GM23248 (cell line): ENCODE results near the gene KRTAP5-1.

Experiments used
- EZH2 ChIP-seq: fragments of 200-600 bp; sonication (generic); IDR thresholded peaks from 2 replicates; pipeline ENCODE4 v1.6.1; 2018; ENCODE audit warnings: antibody characterized with exemption, mild to moderate bottlenecking; ENCODE audit not compliant: insufficient read depth, poor library complexity, severe bottlenecking
- EZH2phosphoT487 ChIP-seq: fragments of 200-600 bp; sonication (generic); IDR thresholded peaks from 2 replicates; pipeline ENCODE4 v1.6.1; 2018; ENCODE audit warnings: antibody characterized with exemption, moderate library complexity, mild to moderate bottlenecking, low read depth; ENCODE audit not compliant: insufficient read depth

- TF ChIP-seq EZH2phosphoT487 (no peak), EZH2 (no peak)
Observed at GRCh38 chr11:1618231-1618630, 33.1 kb upstream of the KRTAP5-1 start.
